KMS-11 (cell line): ENCODE results near the gene ATP10D.
"Not testable (repeated sequence)": the region's sequence is repeated elsewhere in the genome, so short reads cannot be mapped to it uniquely, and the experiment has no call there.

Source experiments
- H2AFZ ChIP-seq: fragments of 200-600 bp; sonication (generic); 2 replicates; pipeline ENCODE4 v1.6.1; 2016; ENCODE audit warnings: antibody characterized with exemption, mixed run types, low read depth
- H3K27ac ChIP-seq: fragments of 200-600 bp; sonication (generic); 2 replicates; pipeline ENCODE4 v1.6.1; 2016; ENCODE audit warnings: mild to moderate bottlenecking, mixed run types
- H3K27me3 ChIP-seq: fragments of 200-600 bp; sonication (generic); 2 replicates; pipeline ENCODE4 v1.6.1; 2017; ENCODE audit warnings: mild to moderate bottlenecking, low read depth, mixed run types, moderate library complexity; ENCODE audit not compliant: insufficient read depth
- H3K36me3 ChIP-seq: fragments of 200-600 bp; sonication (generic); 2 replicates; pipeline ENCODE4 v1.6.1; 2017; ENCODE audit warnings: mild to moderate bottlenecking, mixed run types; ENCODE audit not compliant: insufficient read depth
- H3K4me1 ChIP-seq: fragments of 200-600 bp; sonication (generic); 2 replicates; pipeline ENCODE4 v1.6.1; 2016; ENCODE audit warnings: mild to moderate bottlenecking, low read depth, mixed run types; ENCODE audit not compliant: poor library complexity, severe bottlenecking
- H3K4me2 ChIP-seq: fragments of 200-600 bp; sonication (generic); 2 replicates; pipeline ENCODE4 v1.7.0; 2016; ENCODE audit warnings: mild to moderate bottlenecking, mixed run types
- H3K4me3 ChIP-seq: fragments of 200-600 bp; sonication (generic); IDR thresholded peaks from 2 replicates; pipeline ENCODE4 v1.6.1; 2017; ENCODE audit warnings: low read depth, low read length, mixed read lengths; ENCODE audit not compliant: insufficient read depth
- H3K79me2 ChIP-seq: fragments of 200-600 bp; sonication (generic); 2 replicates; pipeline ENCODE4 v1.6.1; 2016; ENCODE audit warnings: low read depth, mixed run types; ENCODE audit not compliant: insufficient read depth
- H3K9ac ChIP-seq: fragments of 200-600 bp; sonication (generic); 2 replicates; pipeline ENCODE4 v1.6.1; 2016; ENCODE audit warnings: mild to moderate bottlenecking, mixed run types
- H4K20me1 ChIP-seq: fragments of 200-600 bp; sonication (generic); 2 replicates; pipeline ENCODE4 v1.6.1; 2016; ENCODE audit warnings: mild to moderate bottlenecking, mixed run types; ENCODE audit not compliant: insufficient read depth
- CTCF ChIP-seq: fragments of 200-600 bp; sonication (generic); conservative IDR thresholded peaks from 2 replicates; pipeline ENCODE4 v1.6.1; 2017; ENCODE audit warnings: low read depth, mild to moderate bottlenecking, antibody characterized with exemption, low read length, moderate library complexity, mixed read lengths

Gene ATP10D

GRCh38 chr4:47525154-47525819 is 40.2 kb downstream of the ATP10D start:
- no peaks in the 10 kb centered on the region for H3K36me3 ChIP-seq
- H3K4me3 ChIP-seq: no peak overlapping the region
- no peak overlapping the region for H3K4me2 ChIP-seq
- TF ChIP-seq CTCF: no peak
- H3K79me2 ChIP-seq: no peaks in the 10 kb centered on the region
- H3K27me3 ChIP-seq: no peaks in the 10 kb centered on the region
- H3K9ac ChIP-seq: no peak overlapping the region
- no peak overlapping the region for H3K27ac ChIP-seq
- H2AFZ ChIP-seq: no peak overlapping the region
- H4K20me1 ChIP-seq: no peaks in the 10 kb centered on the region
- no peaks in the 10 kb centered on the region for H3K4me1 ChIP-seq

- H3K4me2 ChIP-seq: no peak overlapping the region
- no peaks in the 10 kb centered on the region for H3K79me2 ChIP-seq
- H4K20me1 ChIP-seq: no peaks in the 10 kb centered on the region
- no peak for TF ChIP-seq CTCF
- no peak overlapping the region for H3K4me3 ChIP-seq
- H3K36me3 ChIP-seq: no peaks in the 10 kb centered on the region
- H3K9ac ChIP-seq: no peak overlapping the region
- no peaks in the 10 kb centered on the region for H3K4me1 ChIP-seq
- H3K27ac ChIP-seq: no peak overlapping the region
- no peak overlapping the region for H2AFZ ChIP-seq
- H3K27me3 ChIP-seq: no peaks in the 10 kb centered on the region
Observed at GRCh38 chr4:47526281-47526680, 41.2 kb downstream of the ATP10D start.

- not testable (repeated sequence) for H3K36me3 ChIP-seq, H3K4me1 ChIP-seq, H3K4me2 ChIP-seq, H3K27me3 ChIP-seq, H3K4me3 ChIP-seq, H3K27ac ChIP-seq, H3K9ac ChIP-seq, H3K79me2 ChIP-seq, H4K20me1 ChIP-seq, H2AFZ ChIP-seq
Observed at GRCh38 chr4:47528646-47529045, 43.6 kb downstream of the ATP10D start.

- Histone ChIP-seq H3K27me3 (no peaks in the 10 kb centered on the region), H3K79me2 (no peaks in the 10 kb centered on the region), H3K4me2 (no peak overlapping the region), H3K4me3 (no peak overlapping the region), H4K20me1 (no peaks in the 10 kb centered on the region), H3K36me3 (no peaks in the 10 kb centered on the region), H3K27ac (no peak overlapping the region), H2AFZ (no peak overlapping the region), H3K9ac (no peak overlapping the region), H3K4me1 (no peaks in the 10 kb centered on the region)
- no peak for TF ChIP-seq CTCF
Observed at GRCh38 chr4:47530801-47531200, 45.7 kb downstream of the ATP10D start.

GRCh38 chr4:47531241-47531953 is 46.3 kb downstream of the ATP10D start:
- H3K4me1 ChIP-seq: no peaks in the 10 kb centered on the region
- no peak overlapping the region for H3K27ac ChIP-seq
- no peak overlapping the region for H3K9ac ChIP-seq
- no peak overlapping the region for H3K4me2 ChIP-seq
- H3K36me3 ChIP-seq: no peaks in the 10 kb centered on the region
- no peaks in the 10 kb centered on the region for H3K27me3 ChIP-seq
- H3K4me3 ChIP-seq: no peak overlapping the region
- no peaks in the 10 kb centered on the region for H4K20me1 ChIP-seq
- no peak for TF ChIP-seq CTCF
- no peaks in the 10 kb centered on the region for H3K79me2 ChIP-seq
- no peak overlapping the region for H2AFZ ChIP-seq
